ENCODE results near the gene ITGAL. TPM values are rescaled to one million over a fixed set of nuclear protein-coding genes. Genes with fewer than 3 reads are reported as not detected.

The ITGAL gene
- total RNA-seq, 1 experiment from 2014 or later, result not detected

DNA sequence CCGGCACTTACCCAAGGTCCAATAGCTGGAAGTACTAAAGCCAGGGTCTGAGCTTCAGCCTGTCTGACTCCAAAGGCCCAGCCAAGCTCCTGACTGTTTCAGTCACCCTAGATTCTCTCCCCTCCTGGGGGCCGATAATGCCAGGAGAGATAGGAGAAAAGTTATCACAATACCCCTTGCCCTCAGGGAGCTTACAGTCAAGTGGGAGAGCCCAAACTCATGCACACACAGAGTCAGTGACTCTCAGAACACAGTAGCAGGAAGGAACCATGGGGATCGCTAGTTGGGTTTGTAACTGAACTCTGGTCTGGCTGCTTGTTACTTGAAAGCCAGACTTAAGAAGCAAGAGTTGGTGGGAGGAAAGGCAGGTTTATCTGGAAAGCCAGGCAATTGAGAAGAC lies 39.0 kb downstream of the ITGAL start:
- BruUV-seq (replicated peaks), result no TSS peak
- H3K36me3 ChIP-seq (ENCODE audit: insufficient read depth, low read length, poor library complexity, severe bottlenecking), result no peaks in the 10 kb centered on the region
- ChIA-PET CTCF (interaction anchor here (0.5 kb wide), 1 partner anchor 13 kb away, joined by 4 read pairs; no protein-coding TSS in a partner anchor), POLR2A (ENCODE audit: low non-redundant PET) (no interaction called here)
- H3K27ac ChIP-seq (ENCODE audit: low read depth, low read length, poor library complexity, severe bottlenecking), result no peak overlapping the region
- DNase-seq (ENCODE audit: low spot score), result no peak
- TF ChIP-seq, protein P1, sequence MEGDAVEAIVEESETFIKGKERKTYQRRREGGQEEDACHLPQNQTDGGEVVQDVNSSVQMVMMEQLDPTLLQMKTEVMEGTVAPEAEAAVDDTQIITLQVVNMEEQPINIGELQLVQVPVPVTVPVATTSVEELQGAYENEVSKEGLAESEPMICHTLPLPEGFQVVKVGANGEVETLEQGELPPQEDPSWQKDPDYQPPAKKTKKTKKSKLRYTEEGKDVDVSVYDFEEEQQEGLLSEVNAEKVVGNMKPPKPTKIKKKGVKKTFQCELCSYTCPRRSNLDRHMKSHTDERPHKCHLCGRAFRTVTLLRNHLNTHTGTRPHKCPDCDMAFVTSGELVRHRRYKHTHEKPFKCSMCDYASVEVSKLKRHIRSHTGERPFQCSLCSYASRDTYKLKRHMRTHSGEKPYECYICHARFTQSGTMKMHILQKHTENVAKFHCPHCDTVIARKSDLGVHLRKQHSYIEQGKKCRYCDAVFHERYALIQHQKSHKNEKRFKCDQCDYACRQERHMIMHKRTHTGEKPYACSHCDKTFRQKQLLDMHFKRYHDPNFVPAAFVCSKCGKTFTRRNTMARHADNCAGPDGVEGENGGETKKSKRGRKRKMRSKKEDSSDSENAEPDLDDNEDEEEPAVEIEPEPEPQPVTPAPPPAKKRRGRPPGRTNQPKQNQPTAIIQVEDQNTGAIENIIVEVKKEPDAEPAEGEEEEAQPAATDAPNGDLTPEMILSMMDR (conservative IDR thresholded peaks at IDR 0.05; ENCODE audit: low read depth, low read length), result no peak
- TF ChIP-seq EZH2 (IDR thresholded peaks at IDR 0.05; ENCODE audit: borderline replicate concordance, low read depth, low read length, poor library complexity, severe bottlenecking), result no peak
- no peaks in the 10 kb centered on the region for H3K9me3 ChIP-seq (ENCODE audit: low read depth, low read length, poor library complexity, severe bottlenecking)
- no peaks in the 10 kb centered on the region for H3K4me1 ChIP-seq (ENCODE audit: insufficient read depth, low read length, poor library complexity, severe bottlenecking)
- no peak overlapping the region for H3K4me3 ChIP-seq (ENCODE audit: low read depth, low read length, poor library complexity, severe bottlenecking)
- H3K27me3 ChIP-seq (replicated peaks; ENCODE audit: insufficient read depth, low read depth, low read length, poor library complexity), result no peaks in the 10 kb centered on the region
- intact Hi-C loops (cut with micrococcal nuclease; ENCODE audit: unreplicated experiment), result no loop called here

DNA sequence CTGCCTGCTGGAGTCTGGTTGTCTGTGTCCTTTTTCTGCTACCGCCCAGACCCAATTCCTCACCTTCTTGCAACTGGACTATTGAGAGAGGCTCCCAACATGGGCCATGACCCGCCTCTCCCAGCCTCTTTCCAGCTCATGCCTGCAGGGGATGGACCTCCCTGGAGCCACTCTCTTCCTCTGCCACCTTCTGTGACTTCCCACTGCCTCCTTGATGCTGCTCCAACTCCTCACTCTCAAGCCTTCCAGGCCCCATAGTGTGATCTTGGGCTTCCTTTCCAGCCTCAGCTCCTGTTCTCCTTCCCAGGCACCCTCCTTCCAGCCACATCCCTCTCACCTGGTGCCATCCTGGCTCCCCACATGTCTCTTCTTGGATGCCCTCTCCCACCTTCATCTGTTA lies 42.7 kb downstream of the ITGAL start:
- Histone ChIP-seq H3K4me3 (ENCODE audit: low read depth, low read length, poor library complexity, severe bottlenecking) (no peak overlapping the region), H3K9me3 (ENCODE audit: low read depth, low read length, poor library complexity, severe bottlenecking) (no peaks in the 10 kb centered on the region), H3K27ac (ENCODE audit: low read depth, low read length, poor library complexity, severe bottlenecking) (no peak overlapping the region), H3K36me3 (ENCODE audit: insufficient read depth, low read length, poor library complexity, severe bottlenecking) (no peaks in the 10 kb centered on the region), H3K4me1 (ENCODE audit: insufficient read depth, low read length, poor library complexity, severe bottlenecking) (no peaks in the 10 kb centered on the region), H3K27me3 (replicated peaks; ENCODE audit: insufficient read depth, low read depth, low read length, poor library complexity) (no peaks in the 10 kb centered on the region)
- TF ChIP-seq EZH2 (IDR thresholded peaks at IDR 0.05; ENCODE audit: borderline replicate concordance, low read depth, low read length, poor library complexity, severe bottlenecking), result no peak
- TF ChIP-seq, protein P1 (conservative IDR thresholded peaks at IDR 0.05; ENCODE audit: low read depth, low read length), result no peak
- no TSS peak for BruUV-seq (replicated peaks)
- ChIA-PET CTCF (interaction anchor here (0.6 kb wide), 1 partner anchor 23 kb away, joined by 3 read pairs; no protein-coding TSS in a partner anchor), POLR2A (ENCODE audit: low non-redundant PET) (no interaction called here)
- intact Hi-C loops (cut with micrococcal nuclease; ENCODE audit: unreplicated experiment), result no loop called here
- DNase-seq (ENCODE audit: low spot score), result no peak

DNA sequence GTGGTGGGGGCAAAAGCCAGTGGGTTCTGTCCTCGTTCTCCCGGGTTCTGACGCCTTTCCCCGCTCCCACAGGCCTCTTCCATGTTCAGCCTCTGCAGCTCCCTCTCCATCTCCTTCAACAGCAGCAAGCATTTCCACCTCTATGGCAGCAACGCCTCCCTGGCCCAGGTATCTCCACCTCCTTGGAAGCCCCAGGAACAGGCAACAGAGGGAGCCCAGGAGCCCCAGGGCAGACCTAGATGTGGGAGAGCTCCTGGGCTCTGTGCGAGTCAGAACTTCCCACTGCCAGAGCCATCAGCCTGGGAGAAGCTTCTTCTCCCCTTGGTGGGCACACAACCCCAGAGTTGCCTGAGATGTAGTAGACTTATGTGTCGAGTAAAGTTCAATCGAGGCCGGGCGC lies 46.0 kb downstream of the ITGAL start:
- Histone ChIP-seq H3K27me3 (replicated peaks; ENCODE audit: insufficient read depth, low read depth, low read length, poor library complexity) (no peaks in the 10 kb centered on the region), H3K4me3 (ENCODE audit: low read depth, low read length, poor library complexity, severe bottlenecking) (no peak overlapping the region), H3K36me3 (ENCODE audit: insufficient read depth, low read length, poor library complexity, severe bottlenecking) (no peaks in the 10 kb centered on the region), H3K4me1 (ENCODE audit: insufficient read depth, low read length, poor library complexity, severe bottlenecking) (no peaks in the 10 kb centered on the region), H3K9me3 (ENCODE audit: low read depth, low read length, poor library complexity, severe bottlenecking) (no peaks in the 10 kb centered on the region), H3K27ac (ENCODE audit: low read depth, low read length, poor library complexity, severe bottlenecking) (no peak overlapping the region)
- ChIA-PET POLR2A (ENCODE audit: low non-redundant PET) (no interaction called here), CTCF (no interaction called here)
- intact Hi-C loops (cut with micrococcal nuclease; ENCODE audit: unreplicated experiment), result no loop called here
- DNase-seq (ENCODE audit: low spot score), result no peak
- TF ChIP-seq EZH2 (IDR thresholded peaks at IDR 0.05; ENCODE audit: borderline replicate concordance, low read depth, low read length, poor library complexity, severe bottlenecking), result no peak
- TF ChIP-seq, protein P1 (conservative IDR thresholded peaks at IDR 0.05; ENCODE audit: low read depth, low read length), result no peak
- no TSS peak for BruUV-seq (replicated peaks)

Measured in A673 (cell line).